ENCODE data around the gene ATP11B.

GRCh38 chr3:182912474-182912873 lies 119.2 kb downstream of the ATP11B start:
- TF ChIP-seq POLR2A (IDR thresholded peaks at IDR 0.05; ENCODE audit: low read depth, low read length) = no peak
- no peak for TF ChIP-seq POLR2AphosphoS5 (IDR thresholded peaks at IDR 0.05; ENCODE audit: low read depth, low read length)
- TF ChIP-seq SPI1 (IDR thresholded peaks at IDR 0.05; ENCODE audit: low read depth, low read length) = no peak
- no peak for TF ChIP-seq TAF1 (IDR thresholded peaks at IDR 0.05; ENCODE audit: low read depth, low read length)

All from GM12891 (cell line).